ENCODE results near the gene LRRC8D.

The LRRC8D gene

GRCh38 chr1:89941110-89941766 is 120.4 kb downstream of the LRRC8D start:
- DNase-seq (ENCODE audit: low spot score) = no peak

DNA sequence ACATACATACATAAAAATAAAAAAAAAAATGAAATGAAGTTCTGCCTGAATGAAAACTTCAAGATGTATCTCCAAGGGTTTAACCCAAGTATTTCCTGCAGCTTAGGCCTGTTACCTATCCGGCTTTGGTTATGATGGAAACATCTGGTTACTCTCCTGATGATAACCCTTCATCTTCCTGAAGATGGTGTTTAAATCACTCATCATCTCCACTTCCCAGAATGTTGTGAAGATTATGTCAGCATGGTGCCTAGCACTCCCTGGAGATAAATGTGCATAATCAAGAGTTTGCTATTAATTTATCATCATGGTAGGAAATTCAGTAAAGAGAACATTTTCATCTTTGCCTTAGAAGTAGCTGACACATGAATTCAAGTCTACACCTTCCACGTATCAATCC is 121.2 kb downstream of the LRRC8D start:
- DNase-seq (ENCODE audit: low spot score) = no peak

DNA sequence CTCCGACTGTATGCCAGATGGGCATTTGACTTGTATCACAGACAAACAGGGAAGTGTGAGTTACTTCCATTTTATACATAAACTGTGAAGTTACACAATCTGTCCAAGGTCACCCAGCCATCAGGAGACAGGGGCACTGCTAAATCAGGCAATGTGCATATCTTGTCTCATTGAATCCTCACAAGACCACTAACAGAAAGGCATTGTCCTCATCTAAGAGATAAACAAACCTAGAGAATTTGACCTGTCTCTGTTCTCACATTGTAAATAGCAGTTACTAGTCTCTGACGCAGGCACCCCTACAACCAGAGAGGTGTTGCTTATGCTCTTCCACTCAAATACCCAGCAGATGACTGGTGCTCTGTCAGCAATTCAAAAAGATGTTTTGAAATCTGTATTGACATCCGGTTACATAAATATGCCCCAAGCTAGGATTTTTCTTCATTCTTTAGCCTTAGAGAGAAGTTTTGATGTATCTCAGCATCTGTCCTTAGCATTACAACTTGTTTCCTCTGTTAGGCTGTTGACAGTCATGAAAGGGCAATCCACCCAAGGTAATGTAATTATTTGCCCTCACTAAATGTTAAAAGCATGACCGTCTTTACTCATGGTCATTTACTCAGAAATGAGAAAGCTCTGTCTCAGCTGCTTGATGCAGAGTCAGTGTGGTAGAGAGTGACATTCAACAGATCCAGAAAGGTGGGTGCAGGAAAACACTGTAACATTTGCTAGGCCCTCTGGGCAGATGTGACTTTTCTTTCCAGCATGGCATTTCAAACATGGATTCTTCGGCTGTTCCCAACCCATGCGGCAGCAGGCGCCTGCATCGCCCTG is 122.2 kb downstream of the LRRC8D start:
- no peak for DNase-seq (ENCODE audit: low spot score)

GRCh38 chr1:89943846-89944781 is 123.3 kb downstream of the LRRC8D start:
- no peak for DNase-seq (ENCODE audit: low spot score)

- DNase-seq (ENCODE audit: low spot score) = no peak
Measured at GRCh38 chr1:89945852-89946476, 125.1 kb downstream of the LRRC8D start.

- DNase-seq (ENCODE audit: low spot score) = no peak
Measured at GRCh38 chr1:89946532-89946931, 125.7 kb downstream of the LRRC8D start.

DNA sequence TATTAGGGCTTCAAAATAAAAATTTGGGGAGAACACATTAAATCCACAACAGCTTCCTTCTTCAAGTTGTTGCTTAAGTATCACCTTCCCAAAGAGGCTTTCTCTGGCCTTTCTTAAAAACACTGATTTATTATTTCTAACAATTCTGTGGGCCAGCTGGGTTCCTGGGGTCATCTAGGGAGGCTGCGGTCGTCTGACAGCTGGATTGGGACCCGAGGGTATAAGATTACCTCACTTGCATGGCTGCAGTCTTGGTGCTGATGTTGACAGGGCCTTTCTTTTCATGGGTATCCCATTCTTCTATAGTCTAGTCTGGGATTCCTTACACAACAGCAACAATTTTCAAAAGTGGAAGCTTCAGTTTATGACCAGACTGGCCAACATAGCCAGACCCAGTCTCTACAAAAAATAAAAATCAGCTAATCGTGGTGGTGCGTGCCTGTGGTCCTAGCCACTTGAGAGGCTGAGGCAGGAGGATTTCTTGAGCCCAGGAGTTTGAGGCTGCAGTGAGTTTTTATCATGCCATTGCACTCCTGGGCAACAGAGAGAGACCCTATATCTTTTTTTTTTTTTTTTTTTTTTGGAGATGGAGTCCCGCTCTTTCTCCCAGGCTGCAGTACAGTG is 128.0 kb downstream of the LRRC8D start:
- DNase-seq (ENCODE audit: low spot score) = no peak

- DNase-seq (ENCODE audit: low spot score) = no peak
Measured at GRCh38 chr1:89949991-89950624, 129.3 kb downstream of the LRRC8D start.

DNA sequence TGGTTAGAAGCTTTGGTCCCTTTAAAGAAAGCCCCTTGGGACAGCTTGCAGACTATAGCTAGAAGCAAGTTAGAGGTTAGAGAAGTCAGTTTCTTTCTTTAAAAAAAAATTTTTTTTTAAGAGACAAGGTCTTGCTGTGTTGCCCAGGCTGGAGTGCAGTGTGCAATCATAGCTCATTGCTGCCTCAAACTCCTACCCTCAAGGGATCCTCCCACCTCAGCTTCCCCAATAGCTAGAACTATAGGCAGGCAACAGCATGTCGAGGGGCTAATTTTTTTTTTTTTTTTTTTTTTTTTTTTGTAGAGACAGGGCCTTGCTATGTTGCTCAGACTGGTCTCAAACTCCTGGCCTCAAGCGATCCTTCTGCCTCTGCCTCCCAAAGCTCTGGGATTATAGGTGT is 129.9 kb downstream of the LRRC8D start:
- no peak for DNase-seq (ENCODE audit: low spot score)

GRCh38 chr1:89951766-89952604 is 131.2 kb downstream of the LRRC8D start:
- DNase-seq (ENCODE audit: low spot score) = no peak

- no peak for DNase-seq (ENCODE audit: low spot score)
Measured at GRCh38 chr1:89952605-89953130, 131.8 kb downstream of the LRRC8D start.

DNA sequence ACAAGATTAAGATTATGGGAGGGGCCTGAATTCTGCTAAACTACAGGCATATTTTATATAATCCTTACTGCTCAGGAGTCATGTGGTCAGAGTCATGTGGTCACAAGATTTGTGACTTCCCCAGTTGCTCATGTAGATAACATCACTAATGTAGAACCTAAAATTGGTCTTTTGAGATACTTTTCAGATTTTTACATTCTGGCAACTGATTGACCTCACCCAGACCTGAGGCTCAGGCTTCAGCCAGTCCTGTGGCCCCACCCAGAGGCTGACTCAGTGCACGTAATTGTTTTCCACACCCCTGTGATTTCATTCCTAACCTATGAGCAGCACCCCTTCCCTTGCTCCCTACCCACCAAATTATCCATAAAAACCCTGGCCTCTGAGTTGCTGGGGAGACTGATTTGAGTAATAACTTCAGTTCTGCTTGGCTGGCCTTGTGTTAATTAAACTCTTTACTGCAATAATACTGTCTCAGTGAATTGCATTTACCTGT is 132.3 kb downstream of the LRRC8D start:
- peak; percentile 33 for DNase-seq (ENCODE audit: low spot score)

GRCh38 chr1:89953929-89954328 is 133.1 kb downstream of the LRRC8D start:
- no peak for DNase-seq (ENCODE audit: low spot score)

DNA sequence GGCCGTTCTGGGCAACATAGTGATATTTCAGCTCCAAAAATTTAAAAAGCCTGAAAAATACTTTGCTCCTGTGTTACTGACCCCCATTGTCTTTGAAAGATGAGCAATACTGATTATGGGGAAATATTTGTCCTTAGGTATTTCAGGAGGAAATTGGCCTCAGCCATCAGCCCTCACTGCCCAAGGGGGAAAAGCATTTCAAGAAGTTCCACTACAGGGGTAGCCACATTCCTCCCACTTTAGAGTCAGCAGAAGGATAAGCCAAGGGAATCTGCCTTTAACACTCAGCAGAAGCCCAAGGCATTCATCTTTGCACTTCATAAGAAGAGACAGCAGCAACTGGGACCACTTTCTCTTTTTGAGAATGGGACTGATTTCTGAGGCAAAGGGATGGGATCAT is 133.6 kb downstream of the LRRC8D start:
- no peak for DNase-seq (ENCODE audit: low spot score)

DNA sequence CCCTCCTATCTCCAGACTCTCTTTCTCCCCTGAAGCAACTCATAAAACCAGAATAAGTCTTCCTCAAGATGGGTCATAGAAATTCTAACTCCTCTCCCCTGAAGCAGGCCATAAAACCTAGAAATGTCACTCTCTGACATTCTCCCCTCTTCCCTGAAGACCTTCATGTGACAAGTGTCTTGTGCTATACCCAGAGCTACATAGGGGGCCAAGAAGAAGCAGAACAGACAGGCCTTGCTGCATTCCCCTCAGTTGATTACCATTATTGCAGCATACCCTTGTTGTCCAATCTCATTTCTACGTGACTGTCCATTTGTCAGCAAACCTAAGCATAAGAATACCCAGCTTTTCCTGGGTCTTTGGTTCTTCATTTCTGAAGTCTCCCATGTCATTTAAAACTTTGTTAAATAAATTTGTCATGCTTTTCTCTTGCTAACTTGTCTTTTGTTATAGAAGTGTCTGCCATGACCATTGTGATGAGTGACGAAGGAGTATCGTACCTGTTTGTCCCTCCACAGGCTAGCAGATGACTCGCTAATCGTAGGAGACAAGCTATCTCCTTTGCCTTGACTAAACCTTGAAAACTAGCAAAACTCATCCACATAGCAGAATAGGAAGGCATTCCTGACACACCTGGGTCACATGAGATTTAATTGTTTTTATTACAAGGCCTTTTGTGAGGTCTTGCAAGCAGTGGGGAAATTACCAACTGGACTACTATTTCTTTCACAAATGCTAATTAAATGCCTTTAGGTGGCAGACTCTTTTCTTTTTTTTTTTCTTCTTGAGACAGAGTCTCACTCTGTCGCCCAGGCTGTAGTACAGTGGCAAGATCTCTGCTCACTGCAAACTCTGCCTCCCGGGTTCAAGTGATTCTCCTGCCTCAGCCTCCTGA is 134.7 kb downstream of the LRRC8D start:
- DNase-seq (ENCODE audit: low spot score) = no peak

DNA sequence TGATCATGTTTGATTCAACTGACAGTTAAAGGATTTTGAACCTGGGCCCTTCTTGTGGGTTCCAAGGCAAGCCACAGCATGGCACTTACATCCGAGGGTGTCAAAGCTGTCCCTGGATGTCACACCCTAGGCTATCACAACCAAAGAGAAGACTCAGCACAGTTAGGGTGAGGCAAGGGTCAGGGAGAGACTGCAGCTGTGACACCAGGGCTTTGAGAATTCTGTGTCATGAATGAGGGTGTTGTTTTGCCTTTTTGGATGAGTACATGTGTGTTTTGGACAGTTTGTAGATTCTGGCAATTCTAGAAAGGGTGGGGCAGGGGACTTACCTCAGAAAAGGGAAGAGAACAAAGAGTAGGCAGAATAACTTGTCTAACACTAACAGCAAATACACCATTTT is 136.3 kb downstream of the LRRC8D start:
- DNase-seq (ENCODE audit: low spot score) = no peak

DNA sequence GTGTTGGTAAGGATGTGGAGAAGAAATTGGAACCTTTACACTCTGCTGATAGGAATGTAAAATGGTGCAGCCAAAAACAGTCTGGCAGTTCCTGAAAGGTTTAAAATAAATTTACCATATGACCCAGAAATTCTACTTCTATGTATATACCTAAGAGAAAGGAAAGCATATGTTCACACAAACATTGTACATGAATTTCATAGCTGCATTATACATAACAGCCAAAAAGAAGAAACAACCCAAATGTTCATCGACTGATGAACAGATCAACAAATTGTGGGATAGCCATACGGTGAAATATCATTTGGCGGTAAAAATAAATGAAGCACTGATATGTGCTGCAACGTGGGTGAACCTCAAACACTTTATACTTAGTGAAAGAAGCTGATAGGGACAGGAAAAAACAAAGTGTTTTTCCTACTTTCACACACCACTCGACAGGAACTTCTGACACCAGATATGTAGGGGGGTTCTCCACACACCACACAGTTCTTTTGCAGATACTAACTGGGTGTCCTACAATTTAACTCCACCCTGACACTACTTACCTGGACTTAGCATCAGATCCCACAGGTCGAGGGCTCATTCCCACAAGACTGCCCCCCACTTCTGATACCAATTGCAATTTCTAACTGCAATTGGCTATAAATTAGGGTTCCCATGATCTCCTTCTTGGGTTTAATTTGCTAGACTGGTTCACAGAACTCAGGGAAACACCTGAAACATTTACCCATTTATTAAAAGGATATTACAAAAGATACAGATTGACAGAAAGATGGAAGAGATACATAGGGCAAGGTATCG is 138.2 kb downstream of the LRRC8D start:
- no peak for DNase-seq (ENCODE audit: low spot score)

- no peak for DNase-seq (ENCODE audit: low spot score)
Measured at GRCh38 chr1:89959719-89960118, 138.9 kb downstream of the LRRC8D start.
